Endothelial cell of umbilical vein (primary cell): ENCODE results near the gene HNMT. TPM values are rescaled to one million over a fixed set of nuclear protein-coding genes. Genes with fewer than 3 reads are reported as not detected.

ENCODE experiments used
- BruUV-seq: library from RNA; stranded (reverse); fragments of 400-500 nt; replicated peaks from 2 replicates; lab custom pipeline; 2021; lab: Mats Ljungman, UMichigan
- CTCF ChIA-PET: fragments of 300-600, 350-600 bp; sonication (Branson Sonifier 250); formaldehyde crosslinking; loops from one replicate; lab custom pipeline; 2021; ENCODE audit warnings: antibody characterized with exemption, inconsistent platforms; lab: Charles Lee
- POLR2A ChIA-PET: fragments of 300-600, 350-600 bp; sonication (Branson Sonifier 250); formaldehyde crosslinking; loops from one replicate; lab custom pipeline; 2021; ENCODE audit warnings: antibody characterized with exemption, inconsistent platforms; lab: Charles Lee
- DNase-seq: peaks from one replicate; pipeline ENCODE4 v3.0.0-alpha.2; 2011; ENCODE audit warnings: low read depth, low spot score
- FAIRE-seq: peaks from 2 replicates; lab custom pipeline; 2011; peaks lifted over from hg19 to GRCh38; lab: Jason Lieb, UNC
- H2AFZ ChIP-seq: 2 replicates; pipeline ENCODE4 v1.6.0; 2012; ENCODE audit warnings: low read depth, low read length, control low read depth, inconsistent platforms
- H3K27ac ChIP-seq: 2 replicates; pipeline ENCODE4 v1.5.1; 2011; ENCODE audit warnings: low read depth, mild to moderate bottlenecking, control low read depth, low read length, moderate library complexity; ENCODE audit not compliant: insufficient read depth
- H3K27me3 ChIP-seq, 2 experiments: 2 replicates each; pipeline versions ENCODE4 v1.6.0 to v1.6.1; 2011; ENCODE audit warnings: low read length in 2 of 2, mixed read lengths in 1 of 2; ENCODE audit not compliant: control insufficient read depth in 2 of 2, insufficient read depth in 2 of 2
- H3K36me3 ChIP-seq, 2 experiments: 2 replicates in 1 of 2; 3 replicates in 1 of 2; pipeline ENCODE4 v1.5.1; 2011; ENCODE audit warnings: low read length in 2 of 2, mild to moderate bottlenecking in 1 of 2, moderate library complexity in 1 of 2; ENCODE audit not compliant: control insufficient read depth in 2 of 2, insufficient read depth in 2 of 2; ENCODE audit errors: extremely low read depth in 1 of 2
- H3K4me1 ChIP-seq: 3 replicates; pipeline ENCODE4 v1.5.1; 2011; ENCODE audit warnings: mild to moderate bottlenecking, low read length; ENCODE audit not compliant: control insufficient read depth, insufficient read depth; ENCODE audit errors: extremely low read depth
- H3K4me2 ChIP-seq: 2 replicates; pipeline ENCODE4 v1.6.1; 2011; ENCODE audit warnings: low read length, control low read depth, mixed read lengths; ENCODE audit not compliant: insufficient read depth
- H3K4me3 ChIP-seq, 3 experiments: fragments of 200-600 bp in 1 of 3; sonication (generic), shearing (Covaris generic) in 1 of 3; replicated peaks in 1 of 3; 2 replicates each; pipeline ENCODE4 v1.5.1; 2011 to 2016; ENCODE audit warnings: control low read depth in 3 of 3, low read length in 3 of 3, mild to moderate bottlenecking in 2 of 3, inconsistent platforms in 1 of 3, low read depth in 1 of 3, moderate library complexity in 1 of 3; ENCODE audit not compliant: insufficient read depth in 1 of 3
- H3K79me2 ChIP-seq: 2 replicates; pipeline ENCODE4 v1.6.0; 2012; ENCODE audit warnings: low read length, inconsistent platforms; ENCODE audit not compliant: control insufficient read depth, insufficient read depth
- H3K9ac ChIP-seq: replicated peaks from 2 replicates; pipeline ENCODE3; 2011; ENCODE audit warnings: low read length, control low read depth; ENCODE audit not compliant: insufficient read depth; ENCODE audit errors: extremely low read depth
- H3K9me1 ChIP-seq: replicated peaks from 3 replicates; pipeline ENCODE4 v1.6.0; 2011; ENCODE audit warnings: mild to moderate bottlenecking, low read length; ENCODE audit not compliant: control insufficient read depth, insufficient read depth; ENCODE audit errors: extremely low read depth
- H3K9me3 ChIP-seq: replicated peaks from 2 replicates; pipeline ENCODE4 v1.5.1; 2012; ENCODE audit warnings: low read length, inconsistent platforms; ENCODE audit not compliant: control insufficient read depth, insufficient read depth
- H4K20me1 ChIP-seq: replicated peaks from 2 replicates; pipeline ENCODE3; 2011; ENCODE audit warnings: mild to moderate bottlenecking, low read length; ENCODE audit not compliant: control insufficient read depth, insufficient read depth; ENCODE audit errors: extremely low read depth
- CTCF ChIP-seq, 2 donors: IDR thresholded peaks; 1 replicate in 1 of 2; 2 replicates in 1 of 2; pipeline ENCODE4 v1.5.1; 2011; ENCODE audit warnings: low read length in 2 of 2, mild to moderate bottlenecking in 2 of 2, moderate library complexity in 2 of 2, control low read depth in 1 of 2, inconsistent platforms in 1 of 2, low read depth in 1 of 2; ENCODE audit not compliant: insufficient read depth in 1 of 2; ENCODE audit errors: extremely low read depth in 1 of 2
- EZH2 ChIP-seq: IDR thresholded peaks from 2 replicates; pipeline ENCODE4 v1.6.1; 2012; ENCODE audit warnings: borderline replicate concordance, low read depth, mild to moderate bottlenecking, moderate library complexity, low read length, inconsistent platforms; ENCODE audit not compliant: severe bottlenecking
- FOS ChIP-seq: IDR thresholded peaks from 2 replicates; pipeline ENCODE4 v1.6.1; 2011; ENCODE audit warnings: mild to moderate bottlenecking, low read length, moderate library complexity, borderline replicate concordance; ENCODE audit not compliant: insufficient read depth
- GATA2 ChIP-seq: IDR thresholded peaks from 2 replicates; pipeline ENCODE4 v1.7.0; 2011; ENCODE audit warnings: low read depth, mild to moderate bottlenecking, moderate library complexity, mixed read lengths, low read length; ENCODE audit not compliant: insufficient read length, insufficient read depth
- JUN ChIP-seq: IDR thresholded peaks from 2 replicates; pipeline ENCODE4 v1.6.1; 2011; ENCODE audit warnings: borderline replicate concordance, low read depth; ENCODE audit not compliant: insufficient read length, insufficient read depth
- MYC ChIP-seq: IDR thresholded peaks from one replicate; pipeline ENCODE4 v1.6.1; 2011; ENCODE audit warnings: mild to moderate bottlenecking, low read depth, low read length
- POLR2A ChIP-seq: IDR thresholded peaks from 2 replicates; pipeline ENCODE4 v1.6.1; 2012; ENCODE audit warnings: low read depth, mild to moderate bottlenecking, control low read depth, low read length
- POLR2AphosphoS5 ChIP-seq: IDR thresholded peaks from 2 replicates; pipeline ENCODE4 v1.6.1; 2012; ENCODE audit warnings: low read depth, mild to moderate bottlenecking, control low read depth, low read length, moderate library complexity; ENCODE audit not compliant: insufficient read depth
- dilution Hi-C: fragments of 300-500 bp; cut with MboI; formaldehyde crosslinking; loops from one replicate; pipeline ENCODE4 v1.15.0; 2019; ENCODE audit warnings: low sequenced_read_pairs; ENCODE audit not compliant: extremely low pct_ligation_motif_present
- intact Hi-C: fragments of 100-400 bp; cut with micrococcal nuclease; formaldehyde crosslinking; loops from one replicate; pipeline ENCODE4 v1.10.0; 2022
- polyA plus RNA-seq, 4 experiments: library from polyadenylated mRNA; depleted of rRNA in 3 of 4; stranded (reverse) in 3 of 4; unstranded in 1 of 4; fragments of >200 nt; gene quantifications; 2 replicates each; pipeline versions ENCODE4 v1.2.1 to v1.2.3, GENCODE V29; 2011 to 2012; ENCODE audit warnings: missing spikeins in 1 of 4
- total RNA-seq: library from RNA; stranded (reverse); gene quantifications from 2 replicates; pipeline ENCODE4 v1.2.3, GENCODE V29; 2021
- TF ChIP-seq, protein P1 (sequence below): IDR thresholded peaks from 2 replicates; pipeline ENCODE4 v1.6.1; 2011; ENCODE audit not compliant: insufficient read depth, insufficient read length

Gene HNMT
- total and polyA plus RNA-seq, 2 donors (not counting 3 experiments of a cell fraction or from before 2014, with no cell fraction given), result 8.6 to 16.9 TPM

DNA sequence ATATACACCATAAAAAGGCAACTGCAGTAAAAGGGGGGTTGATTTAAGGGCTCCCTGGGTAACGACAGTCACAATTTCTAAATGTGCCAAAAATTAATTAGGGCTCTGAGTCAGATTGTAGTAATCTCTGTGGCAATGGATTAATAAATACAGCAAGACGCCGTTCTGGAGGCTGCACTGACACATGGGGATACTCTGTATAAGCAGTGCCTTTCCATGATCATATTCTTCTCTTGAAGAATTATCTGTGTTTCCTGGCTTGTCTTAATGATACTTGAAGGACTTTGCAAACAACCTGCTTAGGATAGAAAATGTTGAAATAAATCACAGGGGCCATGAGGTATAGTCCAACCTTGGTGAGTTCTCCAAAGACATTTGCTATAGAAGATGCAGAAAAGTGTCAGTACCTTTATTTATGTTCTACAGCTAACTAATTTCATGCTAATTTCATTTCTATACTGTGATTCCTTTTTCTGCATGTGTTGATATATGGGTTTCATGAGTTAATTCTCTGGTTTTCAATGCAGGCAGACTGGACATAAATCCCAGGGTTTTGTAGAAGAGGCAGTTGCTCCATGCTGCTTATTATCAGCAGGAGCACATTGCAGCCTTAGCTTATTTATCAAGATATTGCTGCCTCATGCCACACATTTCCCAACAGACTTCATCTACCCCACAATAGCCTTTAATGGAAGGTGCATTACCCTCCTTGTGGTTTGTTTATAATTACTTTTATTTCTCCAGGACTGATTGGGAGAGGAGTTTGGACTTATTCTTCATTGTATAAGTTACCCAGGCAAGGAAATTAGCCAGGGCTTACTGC, 54.8 kb downstream of the HNMT start:
- no peak overlapping the region for H3K27ac ChIP-seq
- no peak for FAIRE-seq
- intact Hi-C loops, result no loop called here
- no peaks in the 10 kb centered on the region for H3K27me3 ChIP-seq
- TF ChIP-seq EZH2 (no peak), MYC (no peak), GATA2 (no peak), JUN (no peak), POLR2A (no peak), FOS (no peak), CTCF (IDR thresholded peaks at IDR 0.05; ENCODE audit: extremely low read depth in 1 of 2, insufficient read depth in 1 of 2, low read depth in 1 of 2, low read length in 2 of 2) (no peak), POLR2AphosphoS5 (no peak)
- TF ChIP-seq, protein P1, sequence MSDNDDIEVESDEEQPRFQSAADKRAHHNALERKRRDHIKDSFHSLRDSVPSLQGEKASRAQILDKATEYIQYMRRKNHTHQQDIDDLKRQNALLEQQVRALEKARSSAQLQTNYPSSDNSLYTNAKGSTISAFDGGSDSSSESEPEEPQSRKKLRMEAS, result no peak
- H4K20me1 ChIP-seq, result no peaks in the 10 kb centered on the region
- H3K9me1 ChIP-seq, result no peaks in the 10 kb centered on the region
- ChIA-PET CTCF (interaction anchor here (1.4 to 2.9 kb wide), 2 partner anchors 9 to 17 kb away, joined by 3 to 12 read pairs; no protein-coding TSS in a partner anchor), POLR2A (no interaction called here)
- H3K9me3 ChIP-seq, result no peaks in the 10 kb centered on the region
- dilution Hi-C loops, result no loop called here
- H3K9ac ChIP-seq, result no peak overlapping the region
- H3K4me3 ChIP-seq, result no peak overlapping the region
- BruUV-seq, result no TSS peak
- no peaks in the 10 kb centered on the region for H3K79me2 ChIP-seq
- no peak overlapping the region for H3K4me2 ChIP-seq
- H2AFZ ChIP-seq, result no peak overlapping the region
- no peak for DNase-seq
- H3K4me1 ChIP-seq, result no peaks in the 10 kb centered on the region
- H3K36me3 ChIP-seq, result no peaks in the 10 kb centered on the region
